ENCODE data around the gene RDH12.
"Not testable (repeated sequence)": the region's sequence is repeated elsewhere in the genome, so short reads cannot be mapped to it uniquely, and the experiment has no call there.

The RDH12 gene

DNA sequence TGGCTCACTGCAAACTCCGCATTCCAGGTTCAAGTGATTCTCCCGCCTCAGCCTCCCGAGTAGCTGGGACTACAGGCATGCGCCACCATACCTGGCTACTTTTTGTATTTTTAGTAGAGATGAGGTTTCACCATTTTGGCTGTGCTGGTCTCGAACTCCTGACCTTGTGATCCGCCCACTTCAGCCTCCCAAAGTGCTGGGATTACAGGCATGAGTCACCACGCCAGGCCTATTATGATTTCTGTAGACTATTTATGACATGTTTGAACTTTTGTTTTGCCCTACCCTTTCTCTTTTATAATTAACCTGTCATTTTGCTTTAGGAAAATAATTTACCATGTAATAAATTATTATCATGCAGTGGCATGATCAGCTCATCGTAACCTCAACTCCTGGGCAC is at the start of gene RDH12:
Gene RDH12, plus strand, starts transcription at position 395 of the 400 bp plus-strand sequence. CDS start 20,757 bp downstream, outside the sequence.
- not testable (repeated sequence) for DNase-seq

GRCh38 chr14:67652189-67652588 is 49.5 kb upstream of the RDH12 start:
- DNase-seq: no peak

DNA sequence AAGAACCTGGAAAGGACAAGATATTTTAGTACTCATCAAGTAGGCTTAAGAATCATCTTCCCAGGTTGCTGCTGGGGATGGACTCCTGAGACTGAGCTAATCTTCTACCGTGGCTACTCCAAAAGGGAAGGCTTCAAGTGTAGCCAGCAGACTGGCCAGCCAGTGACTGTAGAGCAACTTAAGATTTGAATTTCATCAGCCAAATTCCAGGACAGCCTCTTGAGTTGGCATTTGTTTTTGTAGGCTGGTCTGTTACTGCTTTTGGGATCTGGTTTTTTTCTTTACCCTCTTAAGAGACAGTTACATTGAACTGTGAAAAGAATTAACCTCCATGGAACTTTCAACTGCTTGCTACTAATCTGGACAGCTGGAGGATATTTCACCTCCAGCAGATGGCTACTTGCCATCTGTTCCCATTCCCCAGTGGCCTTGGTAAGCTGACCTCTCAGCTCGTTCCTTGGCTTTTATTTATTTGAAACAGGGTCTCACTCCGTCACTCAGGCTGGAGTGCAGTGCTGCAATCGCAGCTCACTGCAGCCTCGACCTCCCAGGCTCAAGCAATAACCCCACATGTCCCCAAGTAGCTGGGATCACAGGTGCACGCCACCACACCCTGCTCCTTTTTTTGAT is 47.9 kb upstream of the RDH12 start:
- no peak for DNase-seq

DNA sequence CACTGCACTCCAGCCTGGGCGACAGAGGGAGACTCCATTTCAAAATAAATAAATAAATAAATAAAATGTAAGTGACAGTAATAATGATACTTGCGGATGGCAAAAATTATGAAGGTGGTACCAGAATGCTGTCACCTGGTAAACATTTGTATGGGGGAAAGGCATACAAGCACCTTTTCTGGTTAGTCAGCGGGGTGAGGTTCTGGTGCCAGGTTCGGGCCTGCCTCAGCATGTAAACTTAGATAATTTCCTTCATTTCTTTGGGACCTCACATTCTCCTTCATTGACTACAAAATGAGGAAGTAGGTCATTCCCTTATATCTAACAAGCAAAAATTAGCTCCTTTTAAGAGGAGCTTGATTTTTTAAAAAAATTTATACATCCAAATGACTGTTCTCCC is 38.1 kb upstream of the RDH12 start:
- no peak for DNase-seq

GRCh38 chr14:67665868-67666267 is 35.8 kb upstream of the RDH12 start:
- DNase-seq: no peak

- DNase-seq: no peak
Measured at GRCh38 chr14:67666750-67667449, 34.8 kb upstream of the RDH12 start.

GRCh38 chr14:67668559-67668958 is 33.1 kb upstream of the RDH12 start:
- no peak for DNase-seq

DNA sequence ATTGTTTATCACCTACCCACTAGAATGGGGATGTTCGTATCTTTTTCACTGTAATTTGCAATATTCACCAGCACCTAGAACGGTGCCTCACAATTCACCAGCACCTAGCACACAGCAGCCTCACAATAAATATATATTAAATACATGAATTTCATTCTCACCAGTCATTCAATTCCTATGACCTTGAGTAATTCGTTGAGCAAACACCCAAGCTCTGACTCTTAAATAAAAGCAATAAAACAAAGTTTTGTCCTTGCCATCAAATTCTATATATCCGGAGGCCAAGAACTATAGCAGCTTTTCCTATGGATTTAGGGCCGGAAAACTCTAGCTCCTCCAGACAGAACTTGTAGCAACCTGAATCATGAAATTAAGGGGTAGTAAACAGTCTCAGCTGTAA is 28.2 kb upstream of the RDH12 start:
- no peak for DNase-seq

DNA sequence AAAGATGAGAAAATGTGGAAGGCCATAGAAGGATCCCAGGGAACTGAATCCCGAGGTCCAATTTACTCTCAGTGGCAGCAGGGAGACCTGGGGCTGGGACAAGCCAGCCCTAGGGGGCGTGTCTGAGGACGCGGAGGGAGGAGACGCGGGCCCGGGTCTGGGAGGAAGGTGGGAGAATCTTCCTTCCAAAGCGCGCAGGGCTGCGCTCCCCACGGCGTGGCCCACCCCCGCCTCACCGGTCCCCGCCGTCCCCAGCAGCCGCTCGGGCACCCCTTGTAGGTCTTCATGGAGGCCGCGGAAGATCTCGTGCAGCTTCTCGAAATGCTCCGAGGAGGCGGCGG is 27.6 kb upstream of the RDH12 start:
- DNase-seq: peak; percentile 56

DNA sequence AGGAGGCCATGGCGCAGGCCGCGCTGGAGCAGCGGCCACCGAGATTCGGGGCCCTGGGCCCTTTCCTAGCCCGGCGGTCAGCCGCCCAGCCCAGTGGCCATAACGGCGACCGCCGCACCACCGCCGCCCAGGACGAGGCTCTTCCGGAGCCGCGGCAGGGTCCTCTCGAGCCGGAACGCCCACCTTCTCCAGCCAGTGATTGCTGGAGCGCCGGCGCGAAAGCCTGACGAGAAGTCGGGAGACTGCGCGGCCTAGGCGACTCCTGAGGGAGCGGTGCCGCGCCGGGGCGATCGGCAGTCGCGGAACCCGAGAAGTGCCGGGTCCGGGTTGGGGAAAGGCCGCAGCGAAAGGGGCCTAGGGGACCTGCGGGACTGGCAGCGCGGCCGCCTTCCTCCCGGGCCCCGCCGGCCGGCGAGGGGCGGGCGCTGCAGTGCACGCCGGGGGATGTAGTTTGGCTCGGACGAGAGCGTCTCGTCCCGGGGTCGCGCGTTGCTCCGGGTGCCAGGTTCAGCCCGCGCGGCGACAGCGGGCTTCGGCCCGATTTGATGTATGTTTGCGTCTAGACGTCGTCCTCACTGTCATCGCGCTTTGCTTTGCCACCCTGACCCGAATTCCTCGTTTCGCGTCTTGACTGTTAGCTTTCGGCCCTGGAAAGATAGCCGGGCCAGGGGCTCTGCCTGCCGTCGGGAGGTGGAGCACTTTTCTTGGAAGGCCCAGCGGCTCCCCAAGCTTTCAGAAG is 27.0 kb upstream of the RDH12 start, which contains the start of gene VTI1B:
Gene VTI1B, minus strand, starts transcription at position 153 of the 739 bp plus-strand sequence. Its CDS starts 143 bp downstream, at position 10.
- DNase-seq: peak; percentile 79

DNA sequence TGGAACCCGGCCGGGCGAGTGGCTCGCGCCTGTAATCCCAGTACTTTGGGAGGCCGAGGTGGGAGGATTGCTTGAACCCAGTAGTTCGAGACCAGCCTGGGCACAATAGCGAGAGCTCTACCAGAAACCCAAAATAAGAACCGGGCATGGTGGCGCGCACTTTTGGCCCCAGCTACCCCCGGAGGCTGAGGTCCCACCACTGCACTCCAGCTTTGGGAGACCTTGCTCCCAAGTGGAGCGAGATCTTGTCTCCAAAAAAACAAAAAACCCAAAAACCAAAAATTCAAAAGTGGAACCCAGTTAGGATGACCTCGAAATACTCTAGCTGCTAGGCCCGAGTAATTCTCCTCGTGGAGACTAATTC is 26.5 kb upstream of the RDH12 start:
- DNase-seq: no peak

- no peak for DNase-seq
Measured at GRCh38 chr14:67679006-67679405, 22.7 kb upstream of the RDH12 start.

- DNase-seq: no peak
Measured at GRCh38 chr14:67680121-67680602, 21.5 kb upstream of the RDH12 start.

DNA sequence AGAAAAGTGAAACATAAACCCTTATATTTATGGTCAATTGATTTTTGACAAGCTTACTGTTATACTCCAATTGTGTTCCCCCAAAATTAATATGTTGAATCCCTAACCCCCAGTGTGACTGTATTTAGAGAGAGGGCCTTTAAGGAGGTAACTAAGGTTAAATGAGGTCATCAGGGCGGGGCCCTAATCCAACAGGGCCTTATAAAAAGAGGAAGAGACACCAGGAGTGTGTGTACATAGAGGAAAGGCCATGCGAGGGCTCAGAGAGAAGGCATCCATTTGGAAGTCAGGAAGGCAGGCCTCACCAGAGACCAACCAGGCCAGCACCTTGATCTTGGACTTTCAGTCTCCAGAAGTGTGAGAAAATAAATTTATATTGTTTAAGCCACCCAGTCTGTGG is 20.7 kb upstream of the RDH12 start:
- DNase-seq: no peak

- no peak for DNase-seq
Measured at GRCh38 chr14:67683842-67684241, 17.8 kb upstream of the RDH12 start.

GRCh38 chr14:67690011-67690410 is 11.7 kb upstream of the RDH12 start:
- DNase-seq: no peak

GRCh38 chr14:67694791-67695393 is 6.8 kb upstream of the RDH12 start:
- DNase-seq: peak; percentile 77

GRCh38 chr14:67695394-67695949 is 6.2 kb upstream of the RDH12 start, which contains the start of gene RDH11:
RDH11 (minus strand) TSS chr14:67695764; CDS start chr14:67695703, 61 bp downstream.
- DNase-seq: peak; percentile 84

DNA sequence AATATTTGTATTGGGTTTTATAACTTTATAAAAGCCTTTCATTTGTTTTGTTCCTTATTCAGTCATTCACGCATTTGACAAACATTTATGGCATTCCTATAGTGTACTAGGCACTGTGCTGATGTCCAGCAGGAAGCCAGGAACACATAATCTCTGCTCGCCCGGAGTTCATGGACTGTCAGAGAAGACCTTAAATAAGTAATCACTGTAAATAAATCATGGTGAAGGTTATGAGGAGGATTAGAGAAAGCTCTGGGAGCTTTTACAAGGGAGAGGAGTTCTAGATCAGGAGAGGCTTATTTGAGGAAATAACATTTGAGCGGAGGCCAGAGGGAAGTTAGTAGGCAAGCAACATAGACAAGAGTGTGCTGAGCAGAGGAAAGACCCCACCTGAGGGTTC is 4.7 kb upstream of the RDH12 start:
- no peak for DNase-seq

DNA sequence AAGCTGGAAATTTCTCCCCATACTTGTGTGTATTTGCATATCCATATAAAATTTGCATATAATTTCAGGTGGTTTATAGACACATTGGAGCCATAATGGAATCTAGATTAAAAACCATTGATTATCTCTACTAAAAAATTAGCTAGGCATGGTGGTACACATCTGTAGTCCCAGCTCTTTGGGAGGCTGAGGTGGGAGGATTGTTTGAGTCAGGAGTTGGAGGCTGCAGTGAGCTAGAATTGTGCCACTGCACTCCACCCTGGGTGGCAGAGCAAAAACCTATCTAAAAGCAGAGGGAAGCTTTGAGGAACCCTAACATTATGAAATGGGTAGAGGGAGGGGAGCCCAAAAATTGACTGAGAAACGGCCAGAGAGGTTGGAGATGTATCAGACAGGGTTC is 3.5 kb upstream of the RDH12 start:
- no peak for DNase-seq

- no peak for DNase-seq
Measured at GRCh38 chr14:67703997-67704396, 2.3 kb downstream of the RDH12 start.

GRCh38 chr14:67704484-67705089 is 2.9 kb downstream of the RDH12 start:
- DNase-seq: no peak

DNA sequence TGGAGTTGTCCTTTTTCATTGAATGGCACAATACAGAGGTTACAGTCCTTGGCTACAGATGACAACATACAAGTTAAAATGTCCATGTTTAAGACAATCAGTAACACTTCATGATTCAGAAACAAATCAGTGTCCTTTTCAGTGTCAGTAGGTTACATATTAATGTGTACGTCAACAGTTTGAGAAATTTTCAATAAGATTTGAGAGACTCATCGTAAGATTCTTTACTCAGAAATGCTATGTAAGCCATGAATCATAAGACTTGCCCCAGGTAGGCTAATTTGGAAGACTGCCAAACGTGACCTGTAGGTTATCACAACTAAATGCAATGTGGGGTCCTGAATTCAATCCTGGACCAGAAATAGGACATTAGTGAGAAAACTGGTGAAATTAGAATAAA is 3.5 kb downstream of the RDH12 start:
- no peak for DNase-seq

Data from activated naive CD4-positive, alpha-beta T cell treated with Interleukin-2 at 50 U/mL for 16 hours (primary cell).